Colon (tissue), 2 donors: ENCODE results near the gene ZNF771.

Experiments used
- FAIRE-seq: peaks from 2 replicates; lab custom pipeline; 2012; peaks lifted over from hg19 to GRCh38; lab: Jason Lieb, UNC
- donor health status: control.
- donor health status: control.

The ZNF771 gene

GRCh38 chr16:30399435-30400186 is 7.8 kb upstream of the ZNF771 start:
- FAIRE-seq: no peak

GRCh38 chr16:30401768-30402425 is 5.5 kb upstream of the ZNF771 start:
- FAIRE-seq: no peak

- FAIRE-seq: no peak
Observed at GRCh38 chr16:30406795-30407101, 658 bp upstream of the ZNF771 start.

GRCh38 chr16:30407804-30408534 is 563 bp downstream of the ZNF771 start:
- no peak for FAIRE-seq

- no peak for FAIRE-seq
Observed at GRCh38 chr16:30409125-30410060, 2.0 kb downstream of the ZNF771 start.

- FAIRE-seq: no peak
Observed at GRCh38 chr16:30413112-30413806, 5.9 kb downstream of the ZNF771 start.

GRCh38 chr16:30414159-30414558 is 6.8 kb downstream of the ZNF771 start:
- FAIRE-seq: no peak

- FAIRE-seq: no peak
Observed at GRCh38 chr16:30416047-30416603, 8.7 kb downstream of the ZNF771 start.

- no peak for FAIRE-seq
Observed at GRCh38 chr16:30416624-30417528, 9.5 kb downstream of the ZNF771 start.

- FAIRE-seq: no peak
Observed at GRCh38 chr16:30417529-30418349, 10.3 kb downstream of the ZNF771 start.

GRCh38 chr16:30418350-30419181 is 11.2 kb downstream of the ZNF771 start:
- FAIRE-seq: no peak

- no peak for FAIRE-seq
Observed at GRCh38 chr16:30421010-30421409, 13.6 kb downstream of the ZNF771 start.

- FAIRE-seq: no peak
Observed at GRCh38 chr16:30428055-30428454, 20.6 kb downstream of the ZNF771 start.

GRCh38 chr16:30429418-30429677 is 21.9 kb downstream of the ZNF771 start:
- no peak for FAIRE-seq

GRCh38 chr16:30429678-30430427 is 22.4 kb downstream of the ZNF771 start, which contains the start of gene DCTPP1:
Gene DCTPP1, minus strand, starts transcription at chr16:30430030. Its CDS starts 50 bp downstream, at chr16:30429980.
- no peak for FAIRE-seq

GRCh38 chr16:30430428-30430970 is 23.1 kb downstream of the ZNF771 start:
- FAIRE-seq: no peak

- FAIRE-seq: no peak
Observed at GRCh38 chr16:30434852-30435251, 27.4 kb downstream of the ZNF771 start.
